Tibial nerve (tissue), 3 donors: ENCODE measurements around the gene HOXB8.

ENCODE experiments used
- CTCF ChIP-seq, 5 experiments: fragments of 200-600 bp in 3 of 5; fragments of 450-650 bp in 2 of 5; sonication (generic) in 3 of 5; IDR thresholded peaks; one replicate each; pipeline ENCODE4 v1.5.1; 2016 to 2019; ENCODE audit warnings: antibody characterized with exemption in 5 of 5, mild to moderate bottlenecking in 3 of 5, moderate library complexity in 2 of 5
- POLR2A ChIP-seq, 2 donors: fragments of 450-650 bp; IDR thresholded peaks; one replicate each; pipeline ENCODE4 v1.6.1; 2017; ENCODE audit warnings: antibody characterized with exemption in 2 of 2, mild to moderate bottlenecking in 2 of 2, moderate library complexity in 2 of 2

GRCh38 chr17:48596000-48596734 is 18.9 kb downstream of the HOXB8 start:
- TF ChIP-seq POLR2A (IDR thresholded peaks at IDR 0.05) = no peak
- no peak for TF ChIP-seq CTCF (IDR thresholded peaks at IDR 0.05)
